Measurements from ENCODE around the gene RAPGEF3. TPM values are rescaled to one million over a fixed set of nuclear protein-coding genes. Genes with fewer than 3 reads are reported as not detected.

Gene RAPGEF3
- total and polyA plus RNA-seq, 2 donors (not counting 1 experiment from before 2014, with no cell fraction given): 1.8 to 5.2 TPM

DNA sequence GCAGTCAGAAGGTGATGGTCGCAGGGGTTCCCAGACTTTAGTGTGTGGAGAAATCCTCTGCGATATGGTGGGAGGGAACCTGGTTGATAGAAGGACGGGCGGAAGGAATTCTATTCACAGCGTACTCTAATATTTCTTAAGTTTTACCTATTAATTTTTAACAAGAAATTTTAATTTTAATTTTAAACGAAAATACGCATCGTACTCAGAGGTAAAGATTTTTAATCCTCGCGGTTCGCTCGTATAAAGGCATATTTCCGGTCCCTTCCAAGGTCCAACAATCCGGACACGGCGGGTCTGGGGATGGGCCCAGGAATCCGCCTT is 14.0 kb upstream of the RAPGEF3 start:
- Histone ChIP-seq H4K20me1 (ENCODE audit: control insufficient read depth, insufficient read depth, low read length, poor library complexity, severe bottlenecking) (peaks cover 18% of the 10 kb centered on the region), H3K27me3 (replicated peaks in 1 of 4; ENCODE audit: control extremely low read depth in 1 of 4, control insufficient read depth in 3 of 4, insufficient read depth in 4 of 4, low read length in 3 of 4) (no peaks in the 10 kb centered on the region), H3K9ac (ENCODE audit: low read length) (peak overlapping the region; percentile 74), H3K27ac (ENCODE audit: low read length in 2 of 2) (peak overlapping the region in 1 of 2 donors; percentile 53), H2AFZ (ENCODE audit: insufficient read depth, low read depth, low read length, poor library complexity, severe bottlenecking) (peak overlapping the region; percentile 50), H3K4me2 (replicated peaks; ENCODE audit: low read depth, low read length, poor library complexity, severe bottlenecking) (peak overlapping the region; percentile 84), H3K36me3 (replicated peaks in 1 of 2; ENCODE audit: control extremely low read depth in 1 of 2, control insufficient read depth in 1 of 2, extremely low read depth in 1 of 2, insufficient read depth in 2 of 2, low read length in 1 of 2) (no peaks in the 10 kb centered on the region), H3K79me2 (ENCODE audit: control insufficient read depth, insufficient read depth, low read length) (peaks cover 28% of the 10 kb centered on the region), H3K4me1 (ENCODE audit: control insufficient read depth in 2 of 2, insufficient read depth in 2 of 2, low read length in 2 of 2) (peaks cover 6 to 24% of the 10 kb centered on the region in 2 donors), H3K4me3 (ENCODE audit: control extremely low read depth in 1 of 5, extremely low read depth in 1 of 5, insufficient read depth in 1 of 5, low read depth in 2 of 5, low read length in 4 of 5) (peak overlapping the region in 4 of 5 experiments; percentile 39 to 75 (median 62)), H3K9me3 (ENCODE audit: control extremely low read depth in 1 of 3, control insufficient read depth in 2 of 3, insufficient read depth in 1 of 3, low read length in 2 of 3) (no peaks in the 10 kb centered on the region)
- no peak for TF ChIP-seq EZH2 (IDR thresholded peaks at IDR 0.05; ENCODE audit: borderline replicate concordance, insufficient read depth, low read depth, low read length, poor library complexity, severe bottlenecking)
- TF ChIP-seq, protein P1, sequence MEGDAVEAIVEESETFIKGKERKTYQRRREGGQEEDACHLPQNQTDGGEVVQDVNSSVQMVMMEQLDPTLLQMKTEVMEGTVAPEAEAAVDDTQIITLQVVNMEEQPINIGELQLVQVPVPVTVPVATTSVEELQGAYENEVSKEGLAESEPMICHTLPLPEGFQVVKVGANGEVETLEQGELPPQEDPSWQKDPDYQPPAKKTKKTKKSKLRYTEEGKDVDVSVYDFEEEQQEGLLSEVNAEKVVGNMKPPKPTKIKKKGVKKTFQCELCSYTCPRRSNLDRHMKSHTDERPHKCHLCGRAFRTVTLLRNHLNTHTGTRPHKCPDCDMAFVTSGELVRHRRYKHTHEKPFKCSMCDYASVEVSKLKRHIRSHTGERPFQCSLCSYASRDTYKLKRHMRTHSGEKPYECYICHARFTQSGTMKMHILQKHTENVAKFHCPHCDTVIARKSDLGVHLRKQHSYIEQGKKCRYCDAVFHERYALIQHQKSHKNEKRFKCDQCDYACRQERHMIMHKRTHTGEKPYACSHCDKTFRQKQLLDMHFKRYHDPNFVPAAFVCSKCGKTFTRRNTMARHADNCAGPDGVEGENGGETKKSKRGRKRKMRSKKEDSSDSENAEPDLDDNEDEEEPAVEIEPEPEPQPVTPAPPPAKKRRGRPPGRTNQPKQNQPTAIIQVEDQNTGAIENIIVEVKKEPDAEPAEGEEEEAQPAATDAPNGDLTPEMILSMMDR (IDR thresholded peaks at IDR 0.05): no peak
- DNase-seq (no peak), ATAC-seq (ENCODE audit: low read depth) (no peak)
- H3K4me3 Mint-ChIP-seq: peak overlapping the region; percentile 88
- H3K4me1 Mint-ChIP-seq: peaks cover 21% of the 10 kb centered on the region
- H3K27ac Mint-ChIP-seq: peak overlapping the region; percentile 79
- no peaks in the 10 kb centered on the region for H3K27me3 Mint-ChIP-seq
- 2% methylated on average over 11 of the region's 17 CpGs for WGBS (ENCODE audit: insufficient coverage)
- ChIA-PET POLR2A (interaction anchor here (0.6 to 1.5 kb wide), 3 partner anchors 12 to 65 kb away, joined by 3 to 5 read pairs (median 3); partner anchors contain the start of gene RAPGEF3), CTCF (interaction anchor here (0.6 to 20.0 kb wide), 12 partner anchors 9 to 122 kb away, joined by 3 to 584 read pairs (median 4); partner anchors contain the start of genes ENDOU, RAPGEF3 and RPAP3)
- H3K9me3 Mint-ChIP-seq (ENCODE audit: insufficient read depth): no peaks in the 10 kb centered on the region
- intact Hi-C loops (cut with micrococcal nuclease): loop anchor here (1.0 to 2.0 kb wide), 3 partner anchors 14 to 68 kb away; partner anchors contain the start of gene RAPGEF3

DNA sequence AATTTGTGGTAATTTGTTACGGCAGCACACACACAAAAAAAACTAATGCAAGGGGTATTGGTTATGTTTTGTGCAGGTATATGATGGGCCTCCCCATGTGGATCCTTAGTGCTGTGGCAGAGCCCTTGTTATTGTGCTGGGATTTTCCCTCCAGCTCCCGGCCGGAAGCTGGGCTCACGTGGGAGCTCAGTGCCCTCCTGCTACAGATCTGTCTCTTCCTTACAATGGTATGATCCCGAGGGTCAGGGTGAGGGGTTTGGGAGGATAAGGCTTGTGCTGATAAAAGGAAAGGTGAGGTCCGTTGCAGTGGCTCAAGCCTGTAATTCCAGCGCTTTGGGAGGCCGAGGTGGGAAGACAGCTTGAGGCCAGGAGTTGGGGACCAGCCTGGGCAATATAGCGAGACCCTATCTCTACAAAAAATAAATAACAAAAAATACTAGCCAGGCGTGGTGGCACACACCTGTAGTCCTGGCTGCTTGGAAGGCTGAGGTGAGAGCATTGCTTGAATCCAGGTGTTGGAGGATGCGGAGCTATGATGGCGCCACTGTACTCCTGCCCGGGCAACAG is 13.5 kb upstream of the RAPGEF3 start:
- Histone ChIP-seq H3K4me1 (ENCODE audit: control insufficient read depth in 2 of 2, insufficient read depth in 2 of 2, low read length in 2 of 2) (peaks cover 6 to 24% of the 10 kb centered on the region in 2 donors), H3K4me3 (ENCODE audit: control extremely low read depth in 1 of 5, extremely low read depth in 1 of 5, insufficient read depth in 1 of 5, low read depth in 2 of 5, low read length in 4 of 5) (no peak overlapping the region), H3K79me2 (ENCODE audit: control insufficient read depth, insufficient read depth, low read length) (peaks cover 26% of the 10 kb centered on the region), H3K27me3 (replicated peaks in 1 of 4; ENCODE audit: control extremely low read depth in 1 of 4, control insufficient read depth in 3 of 4, insufficient read depth in 4 of 4, low read length in 3 of 4) (no peaks in the 10 kb centered on the region), H3K9me3 (ENCODE audit: control extremely low read depth in 1 of 3, control insufficient read depth in 2 of 3, insufficient read depth in 1 of 3, low read length in 2 of 3) (no peaks in the 10 kb centered on the region), H2AFZ (ENCODE audit: insufficient read depth, low read depth, low read length, poor library complexity, severe bottlenecking) (no peak overlapping the region), H3K4me2 (replicated peaks; ENCODE audit: low read depth, low read length, poor library complexity, severe bottlenecking) (peak overlapping the region; percentile 84), H3K9ac (ENCODE audit: low read length) (peak overlapping the region; percentile 74), H4K20me1 (ENCODE audit: control insufficient read depth, insufficient read depth, low read length, poor library complexity, severe bottlenecking) (peaks cover 16% of the 10 kb centered on the region), H3K36me3 (replicated peaks in 1 of 2; ENCODE audit: control extremely low read depth in 1 of 2, control insufficient read depth in 1 of 2, extremely low read depth in 1 of 2, insufficient read depth in 2 of 2, low read length in 1 of 2) (no peaks in the 10 kb centered on the region), H3K27ac (ENCODE audit: low read length in 2 of 2) (no peak overlapping the region)
- peak overlapping the region; percentile 79 for H3K27ac Mint-ChIP-seq
- H3K4me1 Mint-ChIP-seq: peaks cover 19% of the 10 kb centered on the region
- POLR2A ChIA-PET: interaction anchor here (0.6 to 1.5 kb wide), 3 partner anchors 11 to 28 kb away, joined by 3 to 5 read pairs (median 4); partner anchors contain the start of gene RAPGEF3
- intact Hi-C loops (cut with micrococcal nuclease): loop anchor here (2.0 kb wide), 2 partner anchors 13 to 67 kb away; partner anchors contain the start of gene RAPGEF3
- CTCF ChIA-PET: interaction anchor here (0.6 to 20.0 kb wide), 13 partner anchors 10 to 121 kb away, joined by 3 to 584 read pairs (median 4); partner anchors contain the start of genes ENDOU, HDAC7, RAPGEF3 and RPAP3
- H3K4me3 Mint-ChIP-seq: peak overlapping the region; percentile 88
- WGBS (ENCODE audit: insufficient coverage): 91% methylated on average over 7 of the region's 13 CpGs
- TF ChIP-seq, protein P1 (IDR thresholded peaks at IDR 0.05): no peak
- no peak for TF ChIP-seq EZH2 (IDR thresholded peaks at IDR 0.05; ENCODE audit: borderline replicate concordance, insufficient read depth, low read depth, low read length, poor library complexity, severe bottlenecking)
- H3K9me3 Mint-ChIP-seq (ENCODE audit: insufficient read depth): no peaks in the 10 kb centered on the region
- DNase-seq (no peak), ATAC-seq (ENCODE audit: low read depth) (no peak)
- peaks cover 3% of the 10 kb centered on the region for H3K27me3 Mint-ChIP-seq
